GM18526 (cell line): ENCODE results near the gene RPS27A.
A peak's percentile ranks its signal among the peaks of the same experiment; 100 is the strongest.

Experiments
- POLR2A ChIP-seq: IDR thresholded peaks from 3 replicates; pipeline ENCODE4 v1.6.1; 2011; ENCODE audit not compliant: insufficient read length; ENCODE audit errors: extremely low read depth

Gene RPS27A

DNA sequence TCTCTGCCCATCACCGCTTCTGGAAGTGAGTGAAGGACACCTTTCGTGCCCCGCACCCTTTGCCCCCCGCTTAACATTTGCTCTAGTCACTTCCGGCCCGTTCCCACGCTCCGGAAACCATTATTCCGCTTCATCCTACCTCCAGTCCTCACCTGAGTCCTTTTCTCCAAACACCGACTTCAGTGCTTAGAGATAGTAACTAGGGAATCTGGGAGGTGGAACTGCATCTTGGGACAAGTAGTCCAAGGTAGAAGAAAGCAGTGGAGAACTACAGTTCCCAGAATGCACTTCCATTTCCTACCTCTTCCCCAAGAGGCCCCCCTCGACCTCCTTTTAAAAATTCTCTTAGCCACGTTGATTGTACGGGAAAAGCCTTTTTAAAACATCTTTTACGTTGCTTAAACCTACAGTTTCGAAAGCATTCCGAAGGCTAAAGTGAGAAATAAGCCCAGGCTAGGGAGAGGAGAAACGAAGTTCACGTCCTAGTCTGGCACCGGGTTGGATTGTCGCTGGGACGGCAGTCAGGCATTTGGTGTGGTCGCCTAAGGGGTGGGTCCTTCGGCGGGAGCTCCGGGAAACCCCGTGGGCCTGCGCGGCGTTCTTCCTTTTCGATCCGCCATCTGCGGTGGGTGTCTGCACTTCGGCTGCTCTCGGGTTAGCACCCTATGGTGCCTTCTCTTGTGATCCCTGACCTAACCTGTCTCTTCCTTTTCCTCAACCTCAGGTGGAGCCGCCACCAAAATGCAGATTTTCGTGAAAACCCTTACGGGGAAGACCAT, at the start of gene RPS27A, which contains the start of gene CLHC1:
TSS of gene RPS27A (plus strand) at position 605 of the 779 bp plus-strand sequence. CDS start at position 742, 137 bp downstream.
TSS of gene CLHC1 (minus strand) at position 210 of the 779 bp plus-strand sequence. CDS start 9,882 bp downstream, outside the sequence.
- peak; percentile 97 for TF ChIP-seq POLR2A

DNA sequence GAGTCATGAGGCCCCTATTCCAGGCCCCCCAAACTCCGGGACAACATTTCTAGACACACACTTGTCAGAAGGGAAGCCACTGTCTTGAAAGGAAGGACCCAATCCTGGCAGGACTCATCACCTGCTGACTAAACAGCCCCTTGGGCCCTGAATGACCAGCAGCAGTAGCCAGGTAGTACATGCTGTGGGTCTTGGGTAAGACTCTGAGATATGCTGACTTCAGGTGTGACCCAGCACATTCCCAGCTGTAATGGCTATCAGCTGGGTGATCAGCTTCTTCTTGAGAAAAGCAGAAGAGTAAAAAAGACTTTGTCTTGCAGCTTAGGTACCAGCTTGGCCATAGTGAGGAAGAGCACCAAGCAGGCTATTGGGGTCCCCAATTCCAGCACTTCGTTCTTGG, 36.0 kb upstream of the RPS27A start:
- TF ChIP-seq POLR2A: no peak

DNA sequence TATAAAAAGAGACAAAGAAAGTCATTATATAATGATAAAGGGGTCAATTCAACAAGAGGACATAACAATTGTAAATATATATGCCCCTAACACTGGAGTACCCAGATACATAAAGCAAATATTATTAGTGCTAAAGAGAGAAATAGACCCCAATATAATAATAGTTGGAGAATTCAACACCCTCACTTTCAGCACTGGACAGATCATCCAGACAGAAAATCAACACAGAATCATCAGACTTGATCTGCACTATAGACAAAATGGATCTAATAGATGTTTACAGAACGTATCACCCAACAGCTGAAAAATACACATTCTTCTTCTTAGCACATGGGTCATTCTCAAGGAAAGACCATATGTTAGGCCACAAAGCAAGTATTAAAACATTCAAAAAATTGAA, 32.1 kb upstream of the RPS27A start:
- TF ChIP-seq POLR2A: no peak

DNA sequence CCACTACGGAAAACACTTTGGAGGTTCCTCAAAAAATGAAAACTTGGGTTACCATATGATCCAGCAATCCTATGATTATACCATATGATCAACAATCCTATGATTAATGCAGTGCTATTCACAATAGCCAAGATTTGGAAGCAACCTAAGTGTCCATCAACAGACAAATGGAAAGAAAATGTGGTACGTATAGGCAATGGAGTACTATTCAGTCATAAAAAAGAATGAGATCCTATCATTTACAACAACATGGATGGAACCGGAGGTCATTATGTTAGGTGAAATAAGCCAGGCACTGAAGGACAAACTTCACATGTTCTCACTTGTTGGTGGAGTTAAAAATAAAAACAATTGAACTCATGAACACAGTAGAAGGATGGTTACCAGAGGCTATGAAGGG, 28.0 kb upstream of the RPS27A start:
- no peak for TF ChIP-seq POLR2A

DNA sequence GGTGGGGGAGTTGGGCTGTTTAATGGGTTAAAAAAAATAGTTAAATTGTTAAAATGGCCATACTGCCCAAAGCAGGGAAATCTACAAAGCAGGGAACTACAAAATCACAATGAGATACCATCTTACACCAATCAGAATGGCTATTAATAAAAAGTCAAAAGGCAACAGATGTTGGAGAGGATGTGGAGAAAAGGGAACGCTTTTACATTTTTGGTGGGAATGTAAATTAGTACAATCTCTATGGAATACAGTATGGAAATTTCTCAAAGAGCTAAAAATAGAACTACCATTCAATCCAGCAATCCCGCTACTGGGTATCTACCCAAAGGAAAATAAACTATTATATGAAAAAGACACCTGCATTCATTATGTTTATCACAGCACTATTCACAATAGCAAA, 27.5 kb upstream of the RPS27A start:
- no peak for TF ChIP-seq POLR2A

DNA sequence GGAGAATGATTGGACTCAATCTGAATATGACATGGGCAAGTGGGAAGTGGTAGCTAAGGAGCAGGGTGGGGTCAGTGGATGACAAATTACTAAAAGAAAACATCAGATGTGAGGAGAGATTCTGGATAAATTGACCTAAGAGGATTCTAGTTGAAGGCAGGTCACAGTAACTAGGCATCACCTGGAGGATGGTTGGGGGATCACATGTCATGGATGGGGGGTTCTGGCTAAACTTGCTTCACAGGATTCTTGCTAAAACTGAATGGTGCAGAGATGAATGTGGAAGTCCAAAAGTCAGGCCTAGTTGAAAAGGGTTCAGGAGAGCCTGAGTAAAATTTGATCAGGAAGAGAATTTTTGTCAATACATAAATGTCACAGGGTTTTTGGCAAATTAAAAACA, 18.7 kb upstream of the RPS27A start:
- TF ChIP-seq POLR2A: no peak

DNA sequence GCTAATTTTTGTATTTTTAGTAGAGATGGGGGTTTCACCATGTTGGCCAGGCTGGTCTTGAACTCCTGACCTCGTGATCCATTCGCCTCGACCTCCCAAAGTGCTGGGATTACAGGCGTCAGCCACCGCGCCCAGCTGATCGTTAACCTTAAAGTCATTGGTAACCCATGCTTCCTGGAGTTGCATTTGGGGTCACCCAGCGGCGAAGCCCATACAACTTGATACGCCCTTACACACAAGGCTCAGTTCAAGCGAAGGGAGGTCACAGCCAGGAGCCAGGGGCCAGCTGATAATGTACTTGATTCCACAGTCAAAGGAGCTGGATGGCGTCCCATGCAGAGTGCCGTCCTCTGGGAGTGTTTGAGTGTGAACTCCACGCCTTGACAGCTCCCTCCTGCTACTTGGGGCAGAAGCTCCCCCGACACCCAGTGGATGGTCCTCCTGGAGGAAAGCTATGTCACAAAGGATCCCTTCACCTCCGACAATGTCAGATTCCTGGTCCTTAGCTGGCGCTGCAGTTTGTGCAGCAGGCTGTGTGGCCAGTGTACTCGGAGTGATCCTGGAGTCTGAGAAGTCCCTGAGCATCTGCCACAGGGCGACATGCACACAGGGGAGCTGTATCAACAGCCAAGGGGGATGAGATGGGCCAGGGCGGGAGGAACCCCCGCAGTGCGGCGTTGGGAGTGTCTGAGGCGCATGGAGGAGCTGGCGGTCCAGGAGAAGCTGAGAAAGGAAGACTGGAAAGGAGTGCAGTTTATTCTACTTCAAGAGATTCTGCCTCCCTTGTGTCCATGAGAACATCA, 8.3 kb upstream of the RPS27A start:
- TF ChIP-seq POLR2A: no peak

DNA sequence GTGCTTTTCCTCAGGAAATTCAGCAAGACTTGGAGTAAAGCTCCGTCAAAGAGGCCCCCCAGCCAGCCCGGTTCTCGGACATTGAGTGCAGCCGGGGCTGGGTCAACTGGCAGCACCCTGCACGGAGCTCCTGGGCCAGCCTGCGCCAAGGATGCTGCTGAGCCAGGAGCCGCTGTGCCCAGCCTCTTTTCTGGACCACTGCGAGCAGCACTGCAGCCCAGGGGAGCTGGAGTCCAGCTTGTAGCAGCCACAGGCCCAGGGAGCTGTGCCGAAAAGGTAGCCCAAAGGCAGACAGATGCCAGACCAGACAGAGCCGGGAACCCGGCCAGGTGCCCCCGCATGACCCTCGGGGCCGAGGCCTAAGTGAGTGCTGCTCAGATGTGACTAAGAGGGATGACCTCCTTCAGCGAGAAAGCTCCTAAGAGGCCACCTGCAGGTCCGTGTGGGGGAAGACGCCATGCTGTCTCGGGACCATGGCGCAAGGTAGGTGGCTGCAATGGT, 7.7 kb upstream of the RPS27A start:
- TF ChIP-seq POLR2A: no peak

DNA sequence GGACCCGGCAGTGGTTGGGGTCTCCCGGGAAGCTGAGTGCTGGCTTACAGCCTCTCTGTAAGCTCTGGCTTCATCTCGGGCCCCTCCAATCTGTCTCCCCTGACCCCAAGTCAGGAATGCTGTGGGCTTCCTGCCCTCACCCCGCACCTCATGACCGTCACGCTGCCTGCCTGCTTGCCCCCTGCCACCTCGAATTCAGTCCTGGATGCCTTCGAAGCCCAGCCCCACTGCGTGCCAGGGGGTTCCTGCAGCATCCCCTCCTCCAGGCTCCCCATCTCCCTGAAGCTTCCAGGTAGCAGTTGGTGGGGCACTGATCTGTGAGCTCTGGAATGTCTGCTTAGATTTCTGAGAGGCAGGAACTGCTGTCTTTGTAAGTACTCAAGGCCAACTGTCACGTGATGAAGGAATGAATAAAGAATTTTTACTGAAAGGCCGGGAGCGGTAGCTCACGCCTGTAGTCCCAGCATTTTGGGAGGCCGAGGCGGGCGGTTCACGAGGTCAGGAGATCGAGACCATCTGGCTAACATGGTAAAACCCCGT, 6.9 kb upstream of the RPS27A start:
- TF ChIP-seq POLR2A: no peak

DNA sequence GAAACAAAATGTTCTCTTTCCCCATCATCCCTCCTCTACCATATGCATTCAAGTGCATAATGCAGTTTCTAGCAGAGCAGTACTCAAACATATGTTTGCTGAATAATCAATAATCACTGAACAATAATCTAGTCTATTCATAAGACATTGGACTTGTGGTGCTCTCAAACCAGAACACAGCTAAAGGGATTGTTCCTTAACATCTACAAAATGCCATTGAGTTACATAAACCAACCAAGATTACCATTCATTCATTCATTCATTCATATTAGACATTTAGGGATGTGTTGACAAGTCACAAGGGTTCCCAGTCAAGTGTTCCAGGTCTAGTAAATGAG, 4.3 kb upstream of the RPS27A start:
- no peak for TF ChIP-seq POLR2A

DNA sequence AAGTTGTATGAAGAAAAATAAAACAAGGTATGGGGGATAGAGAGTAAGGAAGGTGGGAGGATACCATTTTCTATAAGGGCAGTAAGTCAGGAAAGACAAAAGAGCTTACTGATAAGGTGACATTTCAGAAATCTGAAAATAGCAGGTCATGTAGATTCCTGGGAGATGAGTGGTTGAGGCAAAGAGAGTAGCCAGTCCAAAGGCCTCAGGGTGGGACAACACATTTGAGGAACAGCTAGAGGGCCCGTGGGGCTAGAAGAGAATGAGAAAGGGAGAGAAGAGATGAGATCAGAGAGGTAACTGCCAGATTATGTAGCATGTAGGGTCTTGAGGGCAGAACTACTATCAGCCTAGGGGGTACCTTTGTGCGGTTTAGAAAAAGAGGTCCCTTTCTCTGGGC, 3.3 kb upstream of the RPS27A start:
- TF ChIP-seq POLR2A: no peak

DNA sequence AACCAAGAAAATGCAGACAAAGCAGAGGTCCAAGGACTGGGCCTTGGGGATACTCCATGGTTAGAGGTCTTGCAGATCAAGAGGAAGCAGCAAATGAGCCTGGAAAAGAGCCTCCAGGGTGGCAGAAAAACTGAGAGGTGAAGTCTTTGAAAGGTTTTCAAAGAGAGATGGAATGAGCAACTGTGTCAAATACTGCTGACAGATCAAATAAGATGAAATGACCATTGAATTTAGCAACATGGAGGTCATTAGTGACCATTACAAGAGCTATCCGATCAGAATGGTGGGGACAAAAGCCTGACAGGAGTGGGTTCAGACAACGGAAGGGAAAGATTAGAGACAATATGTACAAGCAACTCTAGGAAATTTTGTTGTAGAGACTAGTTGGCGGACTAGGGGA, 1.9 kb upstream of the RPS27A start:
- no peak for TF ChIP-seq POLR2A

DNA sequence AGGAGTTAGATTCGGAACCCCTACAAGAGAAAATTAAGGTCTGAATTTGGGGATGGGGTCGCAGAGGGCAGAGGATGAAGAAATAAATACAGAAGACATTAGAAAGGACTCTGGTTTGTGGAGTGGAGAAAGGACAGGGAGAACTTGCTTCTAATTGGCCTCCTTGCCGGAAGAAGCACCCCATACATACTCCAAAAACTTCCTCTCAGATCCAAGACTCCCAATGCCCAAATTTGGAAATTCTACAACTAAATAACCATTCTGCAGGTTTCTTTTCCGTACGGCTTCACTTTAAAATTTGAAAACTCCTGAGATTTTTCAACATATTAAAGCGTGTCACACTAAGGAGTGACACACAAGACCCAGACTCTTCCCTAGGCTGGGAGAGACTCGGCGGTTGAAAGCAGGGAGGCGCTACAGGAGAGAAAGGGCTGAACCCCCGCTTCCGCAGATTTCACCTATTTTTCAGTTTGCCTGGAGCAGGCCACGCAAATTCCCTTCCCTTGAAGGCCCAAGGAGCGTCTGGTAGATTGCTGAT, 873 bp upstream of the RPS27A start:
- no peak for TF ChIP-seq POLR2A

DNA sequence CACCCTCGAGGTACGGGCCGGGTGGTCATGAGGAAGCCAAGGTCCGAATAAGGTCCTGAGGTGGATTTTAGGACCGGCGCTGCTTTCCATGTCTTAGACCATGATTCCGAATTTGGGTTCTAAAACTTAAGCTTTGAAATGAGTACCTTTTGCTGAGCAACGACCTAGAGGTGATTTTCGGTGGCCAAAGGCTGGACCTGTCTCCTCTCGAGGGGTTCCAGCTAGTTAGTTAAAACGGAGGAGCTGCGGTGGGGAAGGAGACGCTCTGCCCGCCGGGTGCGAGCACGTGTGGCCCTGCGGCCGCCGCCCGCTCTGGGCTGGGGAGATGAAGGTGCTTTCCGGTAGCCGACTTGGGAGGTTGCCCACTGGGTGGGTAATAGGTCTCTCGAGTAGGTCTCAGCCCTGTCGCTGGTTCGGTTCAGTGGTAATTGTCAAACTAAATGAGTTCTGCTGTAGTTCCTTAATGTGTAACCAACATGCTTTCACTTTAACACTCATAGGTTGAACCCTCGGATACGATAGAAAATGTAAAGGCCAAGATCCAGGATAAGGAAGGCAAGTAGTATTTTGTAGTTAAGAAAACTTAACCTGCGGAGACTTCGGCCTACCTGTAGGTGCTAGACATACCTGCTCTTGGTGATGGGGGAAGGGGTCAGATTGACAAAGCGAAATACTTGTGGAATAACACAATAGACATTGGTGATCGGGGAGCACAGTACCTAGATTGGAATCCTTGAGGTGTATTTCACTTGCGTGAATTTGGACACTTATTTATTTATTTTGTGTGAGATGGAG, 572 bp downstream of the RPS27A start:
- no peak for TF ChIP-seq POLR2A

DNA sequence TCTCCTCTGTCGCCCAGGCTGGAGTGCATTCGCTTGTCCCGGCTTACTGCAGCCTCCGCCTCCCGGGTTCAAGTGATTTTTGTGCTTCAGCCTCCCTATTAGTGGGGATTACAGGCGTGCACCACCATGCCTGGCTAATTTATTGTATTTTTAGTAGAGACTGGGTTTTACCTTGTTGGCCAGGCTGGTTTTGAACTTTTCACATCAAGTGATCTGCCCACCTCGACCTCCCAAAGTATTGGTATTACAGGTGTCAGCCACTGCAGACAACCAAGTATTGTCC, 1.1 kb downstream of the RPS27A start:
- TF ChIP-seq POLR2A: no peak

DNA sequence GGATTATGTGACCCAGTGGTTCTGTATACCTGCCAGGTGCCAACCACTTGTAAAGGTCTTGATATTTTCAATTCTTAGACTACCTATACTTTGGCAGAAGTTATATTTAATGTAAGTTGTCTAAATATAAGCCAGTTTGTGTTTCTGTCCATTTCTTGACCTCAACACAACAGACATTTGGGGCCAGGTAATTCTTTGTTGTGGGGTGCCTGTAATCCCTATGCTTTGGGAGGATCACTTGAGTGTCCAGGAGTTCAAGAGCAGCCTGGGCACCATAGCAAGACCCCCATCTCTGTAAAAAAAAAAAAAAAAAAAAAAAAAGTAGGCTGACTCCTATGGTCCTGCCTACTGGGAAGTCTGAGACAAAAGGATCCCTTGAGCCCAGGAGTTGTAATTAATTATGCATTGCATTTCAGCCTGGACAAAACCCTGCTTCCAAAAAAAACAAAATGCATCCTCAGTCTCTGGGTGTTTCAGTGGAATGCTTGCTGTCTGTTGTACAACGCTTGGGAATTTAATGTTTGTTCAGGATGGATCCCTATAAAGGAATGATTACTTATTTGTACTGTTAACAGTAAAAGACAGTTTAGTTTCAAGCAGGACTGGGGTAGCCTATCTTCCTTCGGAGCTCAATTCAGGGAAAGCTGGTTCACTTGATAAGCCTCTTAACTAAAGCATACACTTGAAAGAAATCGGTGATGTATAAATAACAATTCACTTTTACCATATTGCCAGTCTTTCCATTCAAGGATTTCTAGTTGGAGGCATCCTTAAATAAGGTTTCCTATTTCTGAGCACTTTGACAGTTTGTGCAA, 3.4 kb downstream of the RPS27A start:
- TF ChIP-seq POLR2A: no peak
